NCI-H82 treated with DMSO at 0.1 percent for 48 hours (cell line): Measurements from ENCODE around the gene KRT86.
"Not testable (repeated sequence)": the region's sequence is repeated elsewhere in the genome, so short reads cannot be mapped to it uniquely, and the experiment has no call there.

Experiments
- DNase-seq: peaks from one replicate; lab custom pipeline; 2025; ENCODE audit not compliant: unreplicated experiment; lab: John Stamatoyannopoulos, UW

Gene KRT86

DNA sequence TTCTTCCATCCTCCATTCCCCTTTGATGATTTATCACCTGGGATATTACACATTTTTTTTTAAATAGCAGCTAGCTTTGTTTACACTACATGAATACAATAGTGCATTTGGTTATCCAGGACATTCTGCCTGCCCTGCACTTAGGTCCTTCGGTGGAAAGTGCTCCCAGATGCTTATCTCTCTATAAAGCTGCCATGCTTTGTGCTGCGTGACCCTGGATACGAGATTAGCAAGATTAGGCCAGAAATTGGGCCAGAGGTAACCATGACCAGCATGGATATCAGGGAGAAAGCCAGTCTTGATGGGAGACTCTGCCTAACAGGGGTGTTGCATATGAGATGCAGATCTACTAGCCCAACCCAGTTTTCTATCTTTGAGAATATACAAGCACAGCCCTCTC lies 58.9 kb downstream of the KRT86 start:
- no peak for DNase-seq

DNA sequence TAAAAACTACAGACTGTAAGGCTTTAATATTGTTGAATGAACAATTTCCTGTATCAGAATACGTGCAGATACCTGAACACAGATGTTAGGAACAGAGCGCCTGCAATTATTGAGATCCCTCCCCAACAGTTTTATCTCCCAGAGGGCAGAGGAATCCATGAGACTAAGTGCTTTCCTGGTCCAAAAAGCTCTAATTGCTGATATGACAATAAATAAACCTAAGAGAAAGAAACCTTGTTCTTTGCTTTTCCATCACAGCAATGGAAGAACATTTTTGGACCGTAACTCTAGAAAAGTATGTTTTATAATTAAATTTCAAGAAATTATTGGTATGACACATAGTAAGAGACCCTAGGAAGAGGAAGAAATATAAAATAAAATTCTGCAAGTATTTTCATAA lies 59.7 kb downstream of the KRT86 start:
- no peak for DNase-seq

DNA sequence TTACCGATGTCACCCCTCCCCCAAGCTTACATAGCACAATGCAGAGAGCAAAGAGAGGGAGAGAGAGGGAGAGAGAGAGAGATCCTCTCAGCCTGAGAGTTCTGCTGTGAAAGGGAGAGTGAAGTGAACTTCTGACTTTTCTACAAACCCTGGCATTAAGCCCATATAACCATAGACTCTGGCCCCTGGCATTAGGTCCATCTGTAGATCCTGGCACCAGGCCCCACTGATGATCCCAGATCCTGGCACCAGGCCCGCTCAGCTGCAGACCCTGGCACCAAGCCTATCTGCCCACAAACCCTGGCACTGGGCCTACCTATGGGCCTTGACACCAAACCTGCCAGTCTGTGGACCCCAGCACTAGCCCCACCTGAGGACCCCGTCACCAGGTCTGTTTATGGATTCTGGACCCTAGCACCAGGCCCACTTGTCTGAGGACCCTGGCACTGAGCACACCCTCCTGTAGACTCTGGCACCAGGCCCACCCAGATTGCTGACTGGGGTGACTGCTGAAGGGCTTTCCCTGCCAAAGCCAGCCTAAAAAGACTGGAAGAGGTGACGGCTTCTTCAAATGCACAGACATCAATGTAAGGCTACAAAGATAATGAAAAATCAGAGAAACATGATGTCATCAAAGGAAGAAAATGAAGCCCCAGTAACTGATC lies 61.3 kb downstream of the KRT86 start:
- DNase-seq = no peak

DNA sequence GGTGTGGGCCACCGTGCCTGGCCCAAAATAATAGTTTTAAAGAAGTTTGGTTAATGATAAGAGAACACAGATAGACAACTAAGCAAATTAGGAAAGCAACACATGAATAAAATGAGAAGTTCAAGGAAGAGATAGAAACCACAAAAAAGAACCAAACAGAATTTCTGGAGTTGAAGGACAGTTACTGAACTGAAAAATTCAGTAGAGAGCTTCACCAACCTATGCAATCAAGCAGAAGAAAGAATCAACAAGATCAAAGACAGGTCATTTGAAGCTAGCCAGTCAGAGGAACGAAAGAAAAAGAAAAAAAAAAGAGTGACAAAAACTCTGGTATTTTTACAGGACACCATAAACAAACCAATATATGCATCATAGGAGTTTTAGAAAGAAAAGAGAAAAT lies 62.2 kb downstream of the KRT86 start:
- DNase-seq = no peak

DNA sequence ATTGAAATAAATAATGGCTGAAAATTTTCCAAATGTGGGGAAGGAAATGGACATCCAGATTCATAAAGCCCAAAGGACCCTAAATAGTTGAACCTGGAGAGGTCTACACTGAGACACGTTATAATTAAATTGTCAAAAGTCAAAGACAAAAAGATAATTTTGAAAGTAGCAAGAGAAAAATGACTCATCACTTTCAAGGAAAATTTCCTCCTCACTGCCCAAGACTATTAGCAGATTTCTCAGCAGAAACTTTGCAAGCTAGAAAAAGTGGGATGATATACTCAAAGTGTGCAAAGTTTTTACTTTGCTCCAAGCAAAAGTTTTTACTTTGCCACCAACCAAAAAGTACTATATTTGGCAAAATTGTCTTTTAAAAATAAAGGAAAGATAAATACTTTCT lies 62.6 kb downstream of the KRT86 start:
- no peak for DNase-seq

DNA sequence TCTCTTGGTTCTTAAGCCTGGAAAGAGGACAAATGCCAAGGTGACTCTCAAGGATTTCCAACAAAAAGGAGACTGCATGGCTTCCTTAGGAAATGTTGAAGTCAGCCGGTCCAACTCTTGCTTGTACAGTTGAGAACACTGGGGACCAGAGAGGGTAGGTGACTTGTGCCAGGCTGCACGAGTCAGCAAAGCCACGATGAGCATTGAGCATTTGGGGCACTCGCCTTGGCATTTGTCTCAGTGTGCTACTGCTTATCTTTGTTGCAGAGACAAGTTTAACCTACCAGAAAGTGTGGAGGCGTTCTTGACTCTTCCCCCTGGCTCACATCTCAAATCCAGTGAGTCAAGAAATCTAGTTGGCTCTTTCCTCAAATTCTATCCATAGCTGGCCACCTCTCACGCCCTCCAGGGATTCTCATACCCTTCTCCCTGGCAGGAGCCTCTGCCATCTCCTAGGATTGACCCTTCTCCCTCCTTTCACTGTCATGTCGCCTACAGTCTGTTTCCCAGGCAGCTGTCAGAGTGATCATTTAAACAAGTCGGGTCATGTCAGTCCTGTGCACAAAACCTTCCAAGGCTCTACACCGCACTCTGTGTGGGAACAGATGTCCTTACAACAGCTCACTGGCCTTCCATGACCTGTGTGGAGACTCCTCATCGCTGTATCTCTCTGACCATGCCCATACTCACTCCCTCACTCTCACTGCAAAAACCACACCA lies 64.0 kb downstream of the KRT86 start:
- DNase-seq = no peak

DNA sequence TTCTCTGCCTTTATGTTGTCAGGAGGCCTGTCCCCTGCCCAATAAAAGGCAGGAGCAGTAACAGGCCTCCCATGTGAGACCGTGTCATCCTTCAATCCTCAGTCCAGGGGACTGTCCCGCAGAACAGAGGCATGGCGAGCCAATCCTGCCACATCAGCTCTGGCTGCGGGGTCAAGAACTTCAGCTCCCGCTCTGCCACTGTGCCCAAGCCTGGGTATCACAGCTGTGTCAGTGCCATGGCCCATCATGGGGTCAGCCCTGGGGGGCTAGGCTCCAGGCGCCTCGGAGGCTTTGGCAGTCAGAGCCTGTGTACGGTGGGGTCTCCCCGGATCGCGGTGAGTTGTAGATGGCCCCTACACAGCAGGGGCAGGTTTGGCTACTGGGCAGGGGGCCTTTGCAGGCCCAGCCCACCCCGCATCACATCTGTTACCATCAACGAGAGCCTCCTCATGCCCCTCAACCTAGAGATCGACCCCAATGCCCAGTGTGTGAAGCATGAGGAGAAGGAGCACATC lies 66.7 kb downstream of the KRT86 start:
- DNase-seq = no peak

DNA sequence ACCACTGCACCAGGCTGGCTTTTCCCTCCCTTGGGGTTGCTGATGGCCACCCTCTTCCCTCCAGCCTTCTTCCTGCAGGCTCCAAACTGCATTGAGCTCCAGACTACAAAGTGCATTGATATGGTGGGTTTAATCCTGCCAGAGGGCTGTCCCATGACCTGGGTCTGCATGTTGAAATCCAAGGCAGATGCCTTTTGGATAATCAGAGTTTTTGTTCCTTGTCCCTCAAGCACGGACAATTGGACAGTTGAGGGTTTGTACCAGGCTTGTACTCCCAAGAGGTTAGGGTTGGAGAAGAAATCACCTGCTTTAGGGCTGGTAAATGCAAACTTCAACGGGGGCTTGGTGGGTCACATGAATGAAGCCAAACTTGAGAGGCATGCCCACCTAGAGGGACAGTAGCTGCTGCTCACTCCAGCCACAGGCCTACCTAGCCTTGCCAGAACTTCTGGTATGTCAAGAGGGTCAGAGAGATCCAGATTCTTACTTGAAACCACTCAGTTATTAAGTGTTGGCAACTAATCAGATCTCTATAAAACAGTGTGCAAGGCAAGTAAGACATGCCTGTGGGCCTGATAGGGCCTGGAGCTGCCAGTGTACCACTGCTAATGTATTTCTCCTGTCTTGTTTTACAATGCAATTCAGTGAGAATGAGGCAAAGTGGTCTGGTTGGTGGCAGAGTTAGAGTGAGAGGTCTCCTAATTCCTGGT lies 68.5 kb downstream of the KRT86 start:
- DNase-seq = no peak

DNA sequence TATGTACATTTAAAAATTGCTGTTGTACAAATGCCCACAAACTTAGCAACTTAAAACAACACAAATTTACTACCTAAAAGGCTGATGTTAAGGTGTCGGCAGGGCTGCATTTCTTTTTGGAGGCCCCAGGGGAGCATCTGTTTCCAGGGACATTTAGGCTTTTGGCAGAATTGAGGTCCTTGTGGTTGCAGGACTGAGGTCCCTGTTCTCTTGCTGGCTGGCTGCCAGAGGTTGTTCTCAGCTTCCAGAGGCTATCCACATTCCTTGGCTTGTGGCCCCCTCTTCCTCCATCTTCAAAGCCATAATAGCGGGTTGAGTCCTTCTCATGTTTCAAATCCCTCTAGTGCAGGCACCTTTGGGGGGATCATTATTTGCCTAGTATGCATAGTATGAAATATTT lies 69.1 kb downstream of the KRT86 start:
- DNase-seq = no peak

DNA sequence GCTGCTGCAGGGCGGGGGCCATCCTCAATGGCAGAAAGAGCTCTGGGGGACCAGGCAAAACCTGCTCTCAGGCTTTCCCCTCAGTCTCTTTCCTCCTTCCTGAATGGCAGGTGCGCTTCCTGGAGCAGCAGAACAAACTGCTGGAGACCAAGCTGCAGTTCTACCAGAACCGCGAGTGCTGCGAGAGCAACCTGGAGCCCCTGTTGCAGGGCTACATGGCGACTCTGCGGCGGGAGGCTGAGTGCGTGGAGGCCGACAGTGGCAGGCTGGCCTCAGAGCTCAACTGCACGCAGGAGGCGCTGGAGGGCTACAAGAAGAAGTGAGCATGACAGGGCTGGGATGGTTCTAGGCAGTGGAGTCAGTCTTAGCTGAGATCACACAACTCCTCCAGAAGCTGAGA lies 69.7 kb downstream of the KRT86 start:
- no peak for DNase-seq

DNA sequence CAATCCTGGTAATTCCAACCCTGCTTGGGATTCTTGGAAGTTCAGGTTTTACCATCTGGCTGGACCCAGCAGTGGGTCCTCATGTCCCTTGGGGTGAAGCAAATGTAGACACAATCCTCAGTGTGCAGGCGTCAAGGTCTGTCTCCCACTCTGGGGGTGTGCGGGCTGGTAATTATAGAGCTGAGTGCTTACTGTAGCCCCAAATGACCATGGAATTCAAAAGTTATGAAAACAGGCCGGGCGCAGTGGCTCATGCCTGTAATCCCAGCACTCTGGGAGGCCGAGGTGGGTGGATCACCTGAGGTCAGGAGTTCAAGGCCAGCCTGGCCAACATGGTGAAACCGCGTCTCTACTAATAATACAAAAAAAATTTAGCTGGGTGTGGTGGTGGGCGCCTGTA lies 70.6 kb downstream of the KRT86 start:
- not testable (repeated sequence) for DNase-seq

DNA sequence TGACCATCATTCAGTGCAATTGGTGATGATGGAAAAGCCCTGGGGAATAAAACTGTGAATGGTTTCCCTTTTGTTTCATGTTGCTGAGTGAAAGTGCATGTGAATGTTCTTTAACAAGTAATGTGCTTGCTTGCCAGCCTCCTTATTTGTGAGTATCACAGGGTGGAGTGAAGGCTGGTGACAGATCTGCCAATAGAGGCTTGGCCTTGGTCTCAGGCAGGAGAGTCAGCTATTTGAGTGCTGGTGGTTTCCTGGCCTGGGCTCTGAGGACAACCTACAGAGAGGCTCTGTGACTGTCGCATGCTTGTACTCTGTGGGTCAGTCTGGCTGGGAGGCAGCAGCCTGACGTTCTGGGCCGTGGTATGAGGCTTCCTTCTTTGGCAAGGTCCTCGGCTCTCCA lies 72.1 kb downstream of the KRT86 start:
- DNase-seq = no peak

DNA sequence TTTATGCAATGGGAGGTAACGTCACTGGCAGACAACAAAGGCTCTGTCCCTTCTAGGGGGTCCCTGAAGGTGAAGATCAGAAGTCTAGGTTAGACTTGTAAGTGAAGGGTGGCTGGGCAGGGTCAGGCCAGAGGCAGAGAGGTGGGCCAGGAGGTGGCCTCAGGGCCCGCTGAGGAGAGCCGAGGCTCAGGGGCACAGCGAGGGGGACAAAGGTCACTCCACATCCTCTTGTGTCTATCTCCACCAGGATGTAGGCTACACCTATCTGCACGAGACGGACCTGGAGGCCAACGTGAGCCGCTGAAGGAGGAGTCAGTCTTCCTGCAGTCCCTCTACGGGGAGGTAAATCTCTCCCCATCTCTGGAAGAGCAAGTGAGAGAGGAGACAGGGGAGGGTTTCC lies 72.6 kb downstream of the KRT86 start:
- DNase-seq = no peak

DNA sequence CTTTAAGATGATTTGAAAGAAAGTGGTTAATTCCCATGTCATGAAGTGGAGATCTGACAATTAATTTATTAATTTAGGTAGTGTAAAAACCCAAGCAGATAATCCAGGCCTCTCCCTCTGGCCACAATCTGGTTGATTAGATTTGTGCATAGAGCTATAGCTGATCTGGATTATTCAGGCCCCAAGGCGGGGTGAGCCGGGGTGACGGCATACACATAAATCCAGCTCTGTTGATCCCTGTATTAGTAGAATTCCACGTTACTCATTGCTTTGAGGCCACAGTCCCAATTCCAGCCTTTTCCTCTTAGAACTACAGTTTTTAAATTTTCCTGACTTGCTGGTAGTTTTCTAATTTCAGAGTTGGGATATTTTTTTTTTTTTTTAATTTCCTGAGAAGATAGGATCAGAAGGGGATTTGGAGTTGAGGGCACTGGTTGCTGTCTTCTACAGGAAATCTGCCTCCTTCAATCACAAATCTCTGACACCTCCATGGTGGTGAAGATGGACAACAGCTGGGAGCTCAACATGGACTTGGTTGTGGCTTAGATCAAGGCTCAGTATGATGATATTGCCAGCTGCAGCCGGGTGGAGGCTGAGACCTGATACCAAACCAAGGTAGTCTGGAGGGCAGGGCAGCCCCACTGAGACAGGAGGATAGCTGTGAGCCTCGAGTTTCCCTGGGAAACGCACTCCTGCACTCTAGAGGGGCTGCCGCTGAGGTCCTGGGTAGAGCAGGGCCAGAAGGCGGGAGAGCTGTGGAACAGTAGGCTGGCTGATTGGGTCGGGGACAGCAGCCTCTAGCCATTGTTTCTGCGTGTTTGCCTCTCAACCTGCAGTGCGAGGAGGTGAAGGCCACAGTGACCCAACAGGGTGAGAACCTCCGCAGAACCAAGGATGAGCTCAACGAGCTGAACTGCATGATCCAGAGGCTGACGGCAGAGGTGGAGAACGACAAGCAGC lies 73.4 kb downstream of the KRT86 start:
- peak; percentile 95 for DNase-seq

DNA sequence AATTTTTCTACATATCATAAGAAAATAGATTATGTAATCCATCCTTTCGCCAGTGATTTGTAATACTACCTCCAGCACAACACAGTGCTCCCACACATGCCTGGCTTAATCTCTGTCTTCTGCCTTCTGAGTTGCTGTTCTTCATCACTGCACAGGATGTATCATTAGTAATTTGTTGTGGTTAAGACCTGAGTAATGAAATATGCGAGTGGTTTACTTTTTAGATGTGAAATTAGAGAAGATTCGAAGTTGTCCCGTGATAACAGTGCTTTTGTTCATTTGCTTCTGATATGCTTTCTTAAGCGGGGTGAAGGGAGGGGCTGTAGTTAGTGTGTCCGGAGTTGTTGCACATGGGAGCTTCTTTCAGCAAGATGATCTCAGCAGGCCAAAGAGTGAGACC lies 74.8 kb downstream of the KRT86 start:
- peak; percentile 38 for DNase-seq

DNA sequence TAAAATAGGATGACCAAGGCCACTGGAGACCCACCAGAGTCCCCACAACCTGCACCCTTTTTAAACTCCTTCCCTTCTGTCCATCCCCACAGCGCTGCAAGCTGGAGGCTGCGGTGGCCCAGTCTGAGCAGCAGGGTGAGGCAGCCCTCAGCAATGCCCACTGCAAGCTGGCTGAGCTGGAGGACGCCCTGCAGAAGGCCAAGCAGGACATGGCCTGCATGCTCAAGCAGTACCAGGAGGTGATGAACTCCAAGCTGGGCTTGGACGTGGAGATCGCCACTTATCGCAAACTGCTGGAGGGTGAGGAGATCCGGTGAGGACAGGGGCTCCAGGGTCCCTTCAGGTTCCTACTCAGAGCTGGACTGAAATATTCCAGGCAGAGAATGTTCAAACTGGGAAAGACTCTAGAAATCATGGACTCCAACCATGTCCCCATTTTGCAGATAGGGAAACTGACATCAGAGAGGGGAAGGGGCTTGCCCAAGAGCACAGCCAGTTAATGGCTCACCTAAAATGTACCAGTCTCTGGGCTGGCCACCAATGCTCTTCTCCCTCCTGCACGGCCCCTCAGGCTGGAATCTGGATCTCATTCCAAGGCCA lies 75.7 kb downstream of the KRT86 start:
- DNase-seq = no peak

DNA sequence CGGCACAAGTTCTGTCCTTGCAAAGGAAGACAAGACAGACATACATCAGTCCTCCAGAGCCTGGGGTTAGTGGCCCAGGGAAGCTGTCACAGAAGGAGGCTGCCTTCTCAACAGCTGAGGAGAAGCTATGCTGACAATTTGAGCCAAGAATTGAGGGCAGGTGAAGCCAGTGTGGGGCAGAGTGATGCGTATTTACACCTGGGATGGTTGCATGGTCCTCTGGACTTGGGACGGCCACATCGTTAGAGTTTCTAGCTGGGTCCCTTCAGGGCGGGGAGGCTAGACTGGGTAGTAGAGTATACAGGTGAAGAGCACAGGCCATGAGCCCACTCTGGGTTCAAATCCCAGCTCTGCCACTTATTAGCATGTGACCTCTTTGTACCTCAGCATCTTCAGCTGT lies 76.3 kb downstream of the KRT86 start:
- DNase-seq = no peak

DNA sequence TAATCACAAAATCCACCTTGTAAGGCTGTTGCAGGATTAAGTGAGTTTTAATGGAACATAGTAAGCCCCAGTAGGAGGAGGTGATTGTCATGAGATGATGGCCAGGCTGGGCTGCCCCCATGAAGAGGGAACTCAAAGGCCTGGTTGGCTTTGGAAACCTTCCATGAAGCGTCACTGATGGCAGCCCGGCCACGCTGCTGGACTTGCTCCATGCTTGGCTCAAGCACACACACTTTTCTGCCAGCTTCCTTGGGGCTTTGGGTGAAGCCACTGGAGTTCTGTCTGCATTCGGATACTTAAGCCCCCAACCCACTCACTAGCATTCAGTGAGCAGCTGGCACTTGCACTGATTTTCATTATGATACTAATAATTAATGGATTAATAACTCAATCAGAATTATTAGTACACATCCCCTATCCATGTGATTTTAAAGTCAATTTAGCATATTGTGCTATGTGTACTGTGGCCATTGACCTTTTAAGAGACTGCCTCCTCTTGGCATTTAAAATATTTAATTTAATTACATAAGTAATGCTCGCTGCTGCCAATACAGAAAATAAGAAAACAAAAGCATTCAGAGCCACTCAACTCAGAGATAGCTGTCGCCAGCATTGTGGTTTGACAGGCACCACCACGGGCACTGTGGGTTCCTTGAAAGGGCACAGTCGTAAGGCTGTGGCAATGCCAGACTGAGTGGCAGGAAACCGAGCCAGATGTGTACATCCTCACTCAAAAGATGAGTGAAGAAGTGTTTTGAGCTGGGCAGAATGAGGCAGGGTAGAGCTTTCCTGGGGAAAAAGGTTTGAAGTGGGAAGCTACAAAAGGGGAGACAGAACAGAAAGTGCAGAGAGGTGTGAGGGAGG lies 77.0 kb downstream of the KRT86 start:
- peak; percentile 68 for DNase-seq

DNA sequence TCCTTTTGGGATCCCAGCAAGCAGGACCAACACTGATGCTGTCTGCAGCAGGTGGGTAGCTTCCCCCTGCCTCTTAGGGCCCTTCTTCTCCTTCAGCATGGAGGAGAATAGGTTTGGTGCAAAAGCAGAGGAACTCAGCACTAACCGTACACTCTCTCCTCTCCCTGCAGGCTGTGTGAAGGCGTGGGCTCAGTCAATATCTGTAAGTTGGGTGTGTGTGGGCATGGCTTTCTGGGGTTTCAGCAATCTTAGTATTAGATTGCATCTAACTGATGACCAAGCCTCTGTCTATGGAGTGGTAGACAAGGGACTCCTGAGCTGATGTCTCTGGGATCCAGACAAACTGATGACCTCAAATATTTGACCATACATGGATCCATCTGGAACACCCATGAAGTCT lies 78.5 kb downstream of the KRT86 start:
- no peak for DNase-seq

DNA sequence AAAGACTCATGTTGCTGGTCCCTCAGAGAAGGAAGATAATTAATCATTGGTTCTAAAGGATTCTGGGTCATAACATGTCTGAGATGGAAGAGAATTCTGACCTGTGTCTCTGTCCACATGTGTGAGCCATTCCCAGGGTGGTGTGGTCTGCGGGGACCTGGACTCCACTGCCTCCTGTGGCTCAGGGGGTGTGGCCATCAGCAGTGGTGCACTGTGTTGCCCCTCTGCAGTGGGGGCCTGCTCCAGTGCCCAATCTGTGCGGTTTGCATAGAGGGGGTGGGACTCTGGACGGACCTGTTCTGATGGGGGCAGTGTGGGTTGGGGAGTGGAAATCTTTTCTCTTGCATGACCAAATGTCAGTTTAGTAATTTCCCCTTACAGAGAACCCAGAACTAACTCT lies 79.3 kb downstream of the KRT86 start:
- DNase-seq = no peak
